ENCODE results near the gene SELENOO. TPM values are rescaled to one million over a fixed set of nuclear protein-coding genes. Genes with fewer than 3 reads are reported as not detected.

Gene SELENOO
- polyA plus RNA-seq, 1 of the 3 experiments (the other 2 are of a cell fraction) = 26.7 TPM

- no peaks in the 10 kb centered on the region for H3F3A ChIP-seq (replicated peaks; ENCODE audit: insufficient read depth)
- H4K20me1 ChIP-seq (ENCODE audit: insufficient read depth) = no peaks in the 10 kb centered on the region
- no peak for TF ChIP-seq FOSL2 (IDR thresholded peaks at IDR 0.05; ENCODE audit: borderline replicate concordance, low read depth)
- TF ChIP-seq MXI1 (IDR thresholded peaks at IDR 0.05; ENCODE audit: low read depth, low read length) = no peak
- no peak for TF ChIP-seq MAX (IDR thresholded peaks at IDR 0.05; ENCODE audit: low read depth)
- TF ChIP-seq POLR2AphosphoS5 (IDR thresholded peaks at IDR 0.05; ENCODE audit: low read depth, low read length) = no peak
- no peak for TF ChIP-seq RAD21 (IDR thresholded peaks at IDR 0.05; ENCODE audit: low read length)
- no peak for TF ChIP-seq CTCF (IDR thresholded peaks at IDR 0.05)
- H3K27ac ChIP-seq (ENCODE audit: low read depth in 2 of 2, low read length in 1 of 2) = no peak overlapping the region
- CTCF ChIA-PET = interaction anchor here (0.7 to 0.8 kb wide), 2 partner anchors 20 to 45 kb away, joined by 3 to 4 read pairs; no protein-coding TSS in a partner anchor
- H3K36me3 ChIP-seq (replicated peaks in 1 of 2; ENCODE audit: control insufficient read depth in 1 of 2, insufficient read depth in 2 of 2, low read length in 1 of 2) = no peaks in the 10 kb centered on the region
- H3K9me3 ChIP-seq = no peaks in the 10 kb centered on the region
- H3K9ac ChIP-seq = no peak overlapping the region
- POLR2A ChIA-PET = no interaction called here
- 71% methylated on average over 25 of the region's 36 CpGs for whole genome bisulfite sequencing (ENCODE audit: low lambda C conversion rate)
- H3K27me3 ChIP-seq (ENCODE audit: insufficient read depth) = no peaks in the 10 kb centered on the region
- H3K4me2 ChIP-seq = no peak overlapping the region
- peaks cover 0 to 3% of the 10 kb centered on the region in 2 experiments; a peak in 1 of 4 replicates for H3K4me1 ChIP-seq (ENCODE audit: control insufficient read depth in 1 of 2, insufficient read depth in 2 of 2, low read depth in 1 of 2, low read length in 1 of 2)
- no peaks in the 10 kb centered on the region for H3K9me2 ChIP-seq
- peak overlapping the region in 1 of 2 experiments; percentile 54; a peak in 1 of 4 replicates for H3K4me3 ChIP-seq (ENCODE audit: low read depth in 2 of 2, low read length in 1 of 2)
- H2AFZ ChIP-seq (ENCODE audit: low read depth) = no peak overlapping the region
- H3K79me2 ChIP-seq (ENCODE audit: insufficient read depth) = no peaks in the 10 kb centered on the region
- DNase-seq = peak; percentile 60
Observed at GRCh38 chr22:50169181-50169759, 31.5 kb upstream of the SELENOO start.

- POLR2A ChIA-PET = no interaction called here
- no peaks in the 10 kb centered on the region for H4K20me1 ChIP-seq (ENCODE audit: insufficient read depth)
- no peaks in the 10 kb centered on the region for H3F3A ChIP-seq (replicated peaks; ENCODE audit: insufficient read depth)
- peak overlapping the region in 1 of 2 experiments; percentile 54; a peak in 2 of 4 replicates for H3K4me3 ChIP-seq (ENCODE audit: low read depth in 2 of 2, low read length in 1 of 2)
- no peak overlapping the region for H3K4me2 ChIP-seq
- CTCF ChIA-PET = interaction anchor here (0.8 to 1.8 kb wide), 4 partner anchors 12 to 46 kb away, joined by 3 to 14 read pairs (median 4); no protein-coding TSS in a partner anchor
- H3K9me2 ChIP-seq = no peaks in the 10 kb centered on the region
- H3K36me3 ChIP-seq (replicated peaks in 1 of 2; ENCODE audit: control insufficient read depth in 1 of 2, insufficient read depth in 2 of 2, low read length in 1 of 2) = no peaks in the 10 kb centered on the region
- H3K79me2 ChIP-seq (ENCODE audit: insufficient read depth) = no peaks in the 10 kb centered on the region
- 0% methylated on average over 2 of the region's 70 CpGs for WGBS (ENCODE audit: low lambda C conversion rate)
- H3K27me3 ChIP-seq (ENCODE audit: insufficient read depth) = no peaks in the 10 kb centered on the region
- peaks cover 0 to 3% of the 10 kb centered on the region in 2 experiments; a peak in 1 of 4 replicates for H3K4me1 ChIP-seq (ENCODE audit: control insufficient read depth in 1 of 2, insufficient read depth in 2 of 2, low read depth in 1 of 2, low read length in 1 of 2)
- DNase-seq = peak; percentile 80
- H3K27ac ChIP-seq (ENCODE audit: low read depth in 2 of 2, low read length in 1 of 2) = no peak overlapping the region
- no peak overlapping the region for H2AFZ ChIP-seq (ENCODE audit: low read depth)
- H3K9me3 ChIP-seq = no peaks in the 10 kb centered on the region
- TF ChIP-seq CHD2 (IDR thresholded peaks at IDR 0.05; ENCODE audit: low read length, partially characterized antibody) (no peak), RFX5 (IDR thresholded peaks at IDR 0.05; ENCODE audit: low read length) (no peak), GATA2 (CRISPR knock-in tag; IDR thresholded peaks at IDR 0.05) (no peak), GABPA (IDR thresholded peaks at IDR 0.05; ENCODE audit: low read depth) (no peak), RAD21 (IDR thresholded peaks at IDR 0.05; ENCODE audit: low read length) (no peak), RXRA (IDR thresholded peaks at IDR 0.05; ENCODE audit: borderline replicate concordance, low read depth) (no peak), POLR2AphosphoS5 (IDR thresholded peaks at IDR 0.05; ENCODE audit: low read depth, low read length) (no peak), JUND (IDR thresholded peaks at IDR 0.05) (no peak), MEF2A (IDR thresholded peaks at IDR 0.05; ENCODE audit: borderline replicate concordance, low read depth) (no peak), RCOR1 (IDR thresholded peaks at IDR 0.05; ENCODE audit: low read length) (no peak), MXI1 (IDR thresholded peaks at IDR 0.05; ENCODE audit: low read depth, low read length) (no peak), EZH2phosphoT487 (IDR thresholded peaks at IDR 0.05; ENCODE audit: borderline replicate concordance, low read depth) (no peak), CTCF (IDR thresholded peaks at IDR 0.05) (no peak)
- TF ChIP-seq, protein P1, sequence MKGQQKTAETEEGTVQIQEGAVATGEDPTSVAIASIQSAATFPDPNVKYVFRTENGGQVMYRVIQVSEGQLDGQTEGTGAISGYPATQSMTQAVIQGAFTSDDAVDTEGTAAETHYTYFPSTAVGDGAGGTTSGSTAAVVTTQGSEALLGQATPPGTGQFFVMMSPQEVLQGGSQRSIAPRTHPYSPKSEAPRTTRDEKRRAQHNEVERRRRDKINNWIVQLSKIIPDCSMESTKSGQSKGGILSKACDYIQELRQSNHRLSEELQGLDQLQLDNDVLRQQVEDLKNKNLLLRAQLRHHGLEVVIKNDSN (IDR thresholded peaks at IDR 0.05; ENCODE audit: borderline replicate concordance, low read depth) = no peak
- TF ChIP-seq, protein P2, sequence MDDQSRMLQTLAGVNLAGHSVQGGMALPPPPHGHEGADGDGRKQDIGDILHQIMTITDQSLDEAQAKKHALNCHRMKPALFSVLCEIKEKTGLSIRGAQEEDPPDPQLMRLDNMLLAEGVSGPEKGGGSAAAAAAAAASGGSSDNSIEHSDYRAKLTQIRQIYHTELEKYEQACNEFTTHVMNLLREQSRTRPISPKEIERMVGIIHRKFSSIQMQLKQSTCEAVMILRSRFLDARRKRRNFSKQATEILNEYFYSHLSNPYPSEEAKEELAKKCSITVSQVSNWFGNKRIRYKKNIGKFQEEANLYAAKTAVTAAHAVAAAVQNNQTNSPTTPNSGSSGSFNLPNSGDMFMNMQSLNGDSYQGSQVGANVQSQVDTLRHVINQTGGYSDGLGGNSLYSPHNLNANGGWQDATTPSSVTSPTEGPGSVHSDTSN (IDR thresholded peaks at IDR 0.05) = no peak
- no peak overlapping the region for H3K9ac ChIP-seq
Observed at GRCh38 chr22:50169774-50170341, 31.0 kb upstream of the SELENOO start.
